HepG2 (cell line): ENCODE data around the gene NTN5. TPM values are rescaled to one million over a fixed set of nuclear protein-coding genes. Genes with fewer than 3 reads are reported as not detected.
A peak's percentile ranks its signal among the peaks of the same experiment; 100 is the strongest.

Source experiments
- ATAC-seq: fragments of 200-7000 bp; cut with Tn5 transposase; 3 replicates; pipeline ENCODE4 v1.9.1; 2020; ENCODE audit warnings: mild to moderate bottlenecking, moderate library complexity
- BruUV-seq: library from RNA; stranded (reverse); fragments of 400-500 nt; replicated peaks from 2 replicates; lab custom pipeline; 2021; lab: Mats Ljungman, UMichigan
- CTCF ChIA-PET: fragments of 300-600 bp; formaldehyde crosslinking; extraction: SDS; loops from one replicate; lab custom pipeline; 2021; ENCODE audit warnings: low total read pairs, inconsistent platforms, low intra/inter-chr PET ratio; lab: Yijun Ruan, JAX
- POLR2A ChIA-PET: fragments of 350-600 bp; sonication (Branson Sonifier 250); formaldehyde crosslinking; loops from one replicate; lab custom pipeline; 2020; ENCODE audit warnings: antibody characterized with exemption, inconsistent platforms; lab: Yijun Ruan, JAX
- DNase-seq: peaks from one replicate; pipeline ENCODE4 v3.0.0-alpha.2; 2015; ENCODE audit warnings: low spot score
- FAIRE-seq: peaks from 3 replicates; lab custom pipeline; 2011; peaks lifted over from hg19 to GRCh38; lab: Jason Lieb, UNC
- H2AFZ ChIP-seq: one replicate; pipeline ENCODE4 v1.6.1; 2011; ENCODE audit warnings: low read length, inconsistent platforms
- H3K27ac ChIP-seq: fragments of 300-600 bp; 3 replicates; pipeline ENCODE4 v1.8.0; 2011; ENCODE audit warnings: mixed run types, mild to moderate bottlenecking, mixed read lengths, low read length, inconsistent platforms; ENCODE audit not compliant: insufficient read depth; ENCODE audit errors: extremely low read length
- H3K27me3 ChIP-seq, 2 experiments: fragments of 200-600 bp in 1 of 2; 2 replicates in 1 of 2; 3 replicates in 1 of 2; pipeline versions ENCODE4 v1.6.0 to v1.8.0; 2011; ENCODE audit warnings: low read length in 2 of 2, mild to moderate bottlenecking in 2 of 2, moderate library complexity in 2 of 2, inconsistent platforms in 1 of 2; ENCODE audit not compliant: insufficient read depth in 2 of 2, control insufficient read depth in 1 of 2
- H3K36me3 ChIP-seq, 2 experiments: fragments of 200-600 bp in 1 of 2; replicated peaks in 1 of 2; 2 replicates in 1 of 2; 3 replicates in 1 of 2; pipeline versions ENCODE4 v1.5.1 to v1.8.0; 2011; ENCODE audit warnings: low read length in 2 of 2, inconsistent platforms in 1 of 2; ENCODE audit not compliant: insufficient read depth in 2 of 2, control insufficient read depth in 1 of 2
- H3K4me1 ChIP-seq: 2 replicates; pipeline ENCODE4 v1.5.1; 2012; ENCODE audit warnings: low read length, inconsistent platforms; ENCODE audit not compliant: insufficient read depth
- H3K4me2 ChIP-seq: 2 replicates; pipeline ENCODE4 v1.6.0; 2011; ENCODE audit warnings: low read depth, low read length, inconsistent platforms
- H3K4me3 ChIP-seq, 3 experiments: fragments of 200-600 bp in 1 of 3; sonication (generic), shearing (Covaris generic) in 1 of 3; replicated peaks in 1 of 3; 2 replicates each; pipeline ENCODE4 v1.5.1; 2011 to 2016; ENCODE audit warnings: low read length in 3 of 3, inconsistent platforms in 2 of 3, low read depth in 2 of 3, mild to moderate bottlenecking in 2 of 3, control low read depth in 1 of 3, mixed read lengths in 1 of 3; ENCODE audit not compliant: insufficient read depth in 1 of 3
- H3K79me2 ChIP-seq: one replicate; pipeline ENCODE4 v1.6.1; 2011; ENCODE audit warnings: low read length, inconsistent platforms; ENCODE audit not compliant: insufficient read depth
- H3K9ac ChIP-seq: 2 replicates; pipeline ENCODE4 v1.6.0; 2011; ENCODE audit warnings: mild to moderate bottlenecking, low read depth, low read length, inconsistent platforms; ENCODE audit not compliant: insufficient read depth
- H3K9me3 ChIP-seq: 2 replicates; pipeline ENCODE4 v1.5.1; 2012; ENCODE audit warnings: mild to moderate bottlenecking, low read length
- H4K20me1 ChIP-seq: 2 replicates; pipeline ENCODE4 v1.6.0; 2011; ENCODE audit warnings: inconsistent platforms, mild to moderate bottlenecking, low read length, moderate library complexity; ENCODE audit not compliant: insufficient read depth
- AKAP8 ChIP-seq: sonication (generic); formaldehyde crosslinking; IDR thresholded peaks from 2 replicates; pipeline ENCODE4 v1.5.1; 2020; ENCODE audit warnings: mild to moderate bottlenecking, missing genetic modification reagents
- CHCHD3 ChIP-seq: sonication (generic); formaldehyde crosslinking; IDR thresholded peaks from 2 replicates; pipeline ENCODE4 v1.8.0; 2022; ENCODE audit warnings: mild to moderate bottlenecking, missing genetic modification reagents, moderate library complexity
- GABPA ChIP-seq, 2 experiments: IDR thresholded peaks; 2 replicates each; pipeline ENCODE4 v1.6.1; 2011 to 2016; ENCODE audit warnings: low read depth in 2 of 2, low read length in 1 of 2, missing biosample characterization in 1 of 2, missing genetic modification characterization in 1 of 2
- GABPB1 ChIP-seq: IDR thresholded peaks from 2 replicates; pipeline ENCODE4 v1.6.1; 2016; ENCODE audit warnings: mild to moderate bottlenecking, missing genetic modification reagents, moderate library complexity, missing compliant biosample characterization
- GATAD1 ChIP-seq: IDR thresholded peaks from 2 replicates; pipeline ENCODE4 v1.6.1; 2016; ENCODE audit warnings: missing genetic modification reagents, missing compliant biosample characterization
- KDM5B ChIP-seq: sonication (generic); formaldehyde crosslinking; IDR thresholded peaks from 2 replicates; pipeline ENCODE4 v1.4.0; 2020; ENCODE audit warnings: missing genetic modification reagents, mild to moderate bottlenecking, borderline replicate concordance
- MZF1 ChIP-seq: sonication (generic); formaldehyde crosslinking; IDR thresholded peaks from 2 replicates; pipeline ENCODE4 v1.8.1; 2023; ENCODE audit warnings: mild to moderate bottlenecking, missing genetic modification reagents, borderline replicate concordance
- NFE2L2 ChIP-seq: fragments of 150-350 bp; IDR thresholded peaks from 2 replicates; pipeline ENCODE4 v1.6.1; 2014; ENCODE audit warnings: low read length
- NR2C2 ChIP-seq: sonication (generic); formaldehyde crosslinking; IDR thresholded peaks from 2 replicates; pipeline ENCODE4 v1.4.0; 2020; ENCODE audit warnings: missing genetic modification reagents, mild to moderate bottlenecking, moderate library complexity, borderline replicate concordance
- PHF5A ChIP-seq: IDR thresholded peaks from one replicate; pipeline ENCODE4 v1.6.1; 2018; ENCODE audit warnings: low read depth, missing genetic modification reagents; ENCODE audit not compliant: unreplicated experiment
- PLRG1 ChIP-seq: fragments of 450-650 bp; conservative IDR thresholded peaks from 2 replicates; pipeline ENCODE4 v1.6.1; 2016
- RAD51 ChIP-seq: fragments of 450-650 bp; IDR thresholded peaks from 2 replicates; pipeline ENCODE4 v1.6.1; 2016; ENCODE audit warnings: borderline replicate concordance
- SMAD3 ChIP-seq: sonication (generic); formaldehyde crosslinking; IDR thresholded peaks from 2 replicates; pipeline ENCODE4 v1.4.0; 2020; ENCODE audit warnings: missing genetic modification reagents
- TARDBP ChIP-seq: sonication (generic); formaldehyde crosslinking; IDR thresholded peaks from 2 replicates; pipeline ENCODE4 v1.8.0; 2022; ENCODE audit warnings: mild to moderate bottlenecking, missing genetic modification reagents
- ZBTB14 ChIP-seq: sonication (generic); formaldehyde crosslinking; IDR thresholded peaks from 2 replicates; pipeline ENCODE4 v1.4.0; 2020; ENCODE audit warnings: missing genetic modification reagents
- ZNF546 ChIP-seq: sonication (generic); formaldehyde crosslinking; conservative IDR thresholded peaks from 2 replicates; pipeline ENCODE4 v1.8.1; 2023; ENCODE audit warnings: mild to moderate bottlenecking, missing genetic modification reagents
- ZNF629 ChIP-seq: sonication (generic); formaldehyde crosslinking; conservative IDR thresholded peaks from 2 replicates; pipeline ENCODE4 v1.5.0; 2020; ENCODE audit warnings: missing genetic modification reagents
- WGBS: methylation state at CpG from one replicate; pipeline ENCODE4 v1.1.6; 2017; ENCODE audit warnings: low lambda C conversion rate; 5-methylcytosine and 5-hydroxymethylcytosine counted together
- in situ Hi-C: cut with HindIII; loops from 2 replicates; pipeline ENCODE4 v1.10.0; 2017; ENCODE audit warnings: low pct_unique_long_range_greater_than_20kb; ENCODE audit not compliant: extremely low pct_ligation_motif_present
- intact Hi-C: fragments of 100-400 bp; cut with micrococcal nuclease; formaldehyde crosslinking; loops from one replicate; pipeline ENCODE4 v1.10.0; 2022; ENCODE audit not compliant: unreplicated experiment
- polyA plus RNA-seq, 8 experiments: library from polyadenylated mRNA; depleted of rRNA in 3 of 8; stranded (reverse) in 7 of 8; unstranded in 1 of 8; fragments of >200 nt; fragmentation: Illumina TruSeq in 4 of 8; extraction: Trizol in 4 of 8; gene quantifications; 2 replicates each; pipeline versions ENCODE4 v1.2.1 to v1.2.3, GENCODE V29; 2011 to 2016; ENCODE audit warnings: low read depth in 4 of 8, missing spikeins in 1 of 8, mixed read lengths in 1 of 8; ENCODE audit not compliant: insufficient read depth in 1 of 8
- total RNA-seq, 5 experiments: library from RNA; depleted of rRNA; stranded (reverse); fragments of >200 nt; fragmentation: Illumina TruSeq; extraction: Trizol; gene quantifications; 2 replicates each; pipeline ENCODE4 v1.2.3, GENCODE V29; 2016; ENCODE audit warnings: low read depth in 1 of 5
- TF ChIP-seq, protein P1 (sequence below): sonication (generic); formaldehyde crosslinking; IDR thresholded peaks from 2 replicates; pipeline ENCODE4 v1.4.0; 2020; ENCODE audit warnings: mild to moderate bottlenecking, missing genetic modification reagents

The NTN5 gene
- total and polyA plus RNA-seq, 2 of the 13 experiments (the other 11 are each of a cell fraction or from before 2014, with no cell fraction given) = 0.05 TPM; not detected in 1

DNA sequence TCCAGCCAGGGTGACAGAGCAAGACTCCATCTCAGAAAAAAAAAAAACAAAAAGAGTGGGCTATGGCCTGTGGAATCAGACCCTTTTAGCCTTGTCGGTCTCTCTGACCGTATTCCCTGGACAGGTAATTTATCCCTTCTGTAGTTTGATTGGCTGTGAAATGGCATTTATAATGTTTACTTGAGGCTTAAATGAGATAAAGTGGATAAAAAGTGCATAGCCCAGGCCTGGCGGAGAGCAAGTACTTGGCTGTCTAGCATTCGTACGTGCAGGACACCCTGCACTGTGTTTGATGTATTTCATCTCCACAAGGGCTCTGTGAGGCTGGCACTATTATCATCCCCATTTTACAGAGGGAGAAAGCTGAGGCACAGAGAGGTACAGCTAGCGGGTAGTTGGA is 7.0 kb downstream of the NTN5 start:
- Histone ChIP-seq H3K27ac (no peak overlapping the region), H3K9me3 (no peaks in the 10 kb centered on the region), H3K4me1 (peaks cover 3% of the 10 kb centered on the region), H2AFZ (no peak overlapping the region), H3K4me3 (no peak overlapping the region), H3K79me2 (no peaks in the 10 kb centered on the region), H3K27me3 (peaks cover 1 to 6% of the 10 kb centered on the region in 2 experiments; a peak in 2 of 5 replicates), H3K9ac (no peak overlapping the region), H4K20me1 (no peaks in the 10 kb centered on the region), H3K36me3 (no peaks in the 10 kb centered on the region), H3K4me2 (no peak overlapping the region)
- ChIA-PET POLR2A (no interaction called here), CTCF (no interaction called here)
- TF ChIP-seq TARDBP (CRISPR knock-in tag) (no peak), GABPB1 (CRISPR knock-in tag) (no peak), ZNF629 (CRISPR knock-in tag) (peak; percentile 34; the same call in 1 of the 2 replicates), NFE2L2 (no peak)
- in situ Hi-C loops = no loop called here
- intact Hi-C loops = no loop called here
- DNase-seq = no peak
- no peak for FAIRE-seq
- WGBS = 49% methylated on average over 3 of the region's 6 CpGs
- ATAC-seq = no peak
- no TSS peak for BruUV-seq

GRCh38 chr19:48664476-48664875 is 8.3 kb downstream of the NTN5 start:
- in situ Hi-C loops = no loop called here
- no peak for FAIRE-seq
- CTCF ChIA-PET = no interaction called here
- TF ChIP-seq PHF5A (CRISPR knock-in tag) = no peak
- TF ChIP-seq PLRG1 = no peak
- TF ChIP-seq RAD51 = no peak
- TF ChIP-seq ZBTB14 = no peak
- TF ChIP-seq KDM5B (CRISPR knock-in tag) = no peak
- TF ChIP-seq CHCHD3 (CRISPR knock-in tag) = no peak
- TF ChIP-seq AKAP8 = no peak
- no peak for TF ChIP-seq SMAD3 (CRISPR knock-in tag)
- TF ChIP-seq GABPA (IDR thresholded peaks at IDR 0.05; ENCODE audit: low read depth, low read length) = no peak
- TF ChIP-seq GABPA (CRISPR knock-in tag; IDR thresholded peaks at IDR 0.05; ENCODE audit: low read depth) = no peak
- TF ChIP-seq MZF1 (CRISPR knock-in tag) = no peak
- no peak for TF ChIP-seq GATAD1 (CRISPR knock-in tag)
- TF ChIP-seq, protein P1, sequence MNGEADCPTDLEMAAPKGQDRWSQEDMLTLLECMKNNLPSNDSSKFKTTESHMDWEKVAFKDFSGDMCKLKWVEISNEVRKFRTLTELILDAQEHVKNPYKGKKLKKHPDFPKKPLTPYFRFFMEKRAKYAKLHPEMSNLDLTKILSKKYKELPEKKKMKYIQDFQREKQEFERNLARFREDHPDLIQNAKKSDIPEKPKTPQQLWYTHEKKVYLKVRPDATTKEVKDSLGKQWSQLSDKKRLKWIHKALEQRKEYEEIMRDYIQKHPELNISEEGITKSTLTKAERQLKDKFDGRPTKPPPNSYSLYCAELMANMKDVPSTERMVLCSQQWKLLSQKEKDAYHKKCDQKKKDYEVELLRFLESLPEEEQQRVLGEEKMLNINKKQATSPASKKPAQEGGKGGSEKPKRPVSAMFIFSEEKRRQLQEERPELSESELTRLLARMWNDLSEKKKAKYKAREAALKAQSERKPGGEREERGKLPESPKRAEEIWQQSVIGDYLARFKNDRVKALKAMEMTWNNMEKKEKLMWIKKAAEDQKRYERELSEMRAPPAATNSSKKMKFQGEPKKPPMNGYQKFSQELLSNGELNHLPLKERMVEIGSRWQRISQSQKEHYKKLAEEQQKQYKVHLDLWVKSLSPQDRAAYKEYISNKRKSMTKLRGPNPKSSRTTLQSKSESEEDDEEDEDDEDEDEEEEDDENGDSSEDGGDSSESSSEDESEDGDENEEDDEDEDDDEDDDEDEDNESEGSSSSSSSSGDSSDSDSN = no peak
- TF ChIP-seq ZNF546 (CRISPR knock-in tag) = no peak
- TF ChIP-seq NR2C2 (CRISPR knock-in tag) = no peak

More at GRCh38 chr19:48664476-48664875, 8.3 kb downstream of the NTN5 start:
- Histone ChIP-seq H3K9me3 (no peaks in the 10 kb centered on the region), H3K9ac (no peak overlapping the region), H3K4me3 (no peak overlapping the region), H3K27ac (no peak overlapping the region), H4K20me1 (no peaks in the 10 kb centered on the region), H3K4me1 (no peaks in the 10 kb centered on the region), H3K27me3 (peaks cover 1 to 6% of the 10 kb centered on the region in 2 experiments; a peak in 2 of 5 replicates), H3K4me2 (no peak overlapping the region), H2AFZ (no peak overlapping the region), H3K36me3 (no peaks in the 10 kb centered on the region), H3K79me2 (no peaks in the 10 kb centered on the region)
- POLR2A ChIA-PET = no interaction called here
- no TSS peak for BruUV-seq
- DNase-seq (no peak), ATAC-seq (no peak; the same call in 2 of the 3 replicates)
- WGBS = 49% methylated on average over 3 of the region's 14 CpGs
- intact Hi-C loops = no loop called here
